Activated CD4-positive, CD25-positive, alpha-beta regulatory T cell (primary cell): Measurements from ENCODE around the gene HLF.

Source experiments
- DNase-seq, 4 experiments: peaks; one replicate each; lab custom pipeline; 2025; lab: John Stamatoyannopoulos, UW

Gene HLF

DNA sequence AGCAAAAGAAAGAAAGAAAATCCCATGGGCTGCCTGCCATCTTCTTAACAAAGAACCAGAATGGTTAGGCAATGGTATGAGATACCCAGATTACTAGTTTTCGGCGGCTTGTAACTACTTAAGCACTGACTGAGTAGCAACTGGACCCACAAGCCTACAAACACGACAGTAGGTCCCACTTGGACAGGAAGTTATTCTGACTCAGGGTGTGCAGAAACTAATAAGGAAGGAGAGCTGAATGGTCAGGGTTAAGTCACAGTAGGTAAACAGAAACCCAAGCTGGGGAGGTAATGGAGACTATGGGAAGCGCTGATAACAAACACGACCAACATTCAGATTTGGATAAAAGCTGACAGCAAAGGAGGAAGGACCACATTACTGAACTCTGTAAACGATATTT, 10.4 kb upstream of the HLF start:
- no peak for DNase-seq

DNA sequence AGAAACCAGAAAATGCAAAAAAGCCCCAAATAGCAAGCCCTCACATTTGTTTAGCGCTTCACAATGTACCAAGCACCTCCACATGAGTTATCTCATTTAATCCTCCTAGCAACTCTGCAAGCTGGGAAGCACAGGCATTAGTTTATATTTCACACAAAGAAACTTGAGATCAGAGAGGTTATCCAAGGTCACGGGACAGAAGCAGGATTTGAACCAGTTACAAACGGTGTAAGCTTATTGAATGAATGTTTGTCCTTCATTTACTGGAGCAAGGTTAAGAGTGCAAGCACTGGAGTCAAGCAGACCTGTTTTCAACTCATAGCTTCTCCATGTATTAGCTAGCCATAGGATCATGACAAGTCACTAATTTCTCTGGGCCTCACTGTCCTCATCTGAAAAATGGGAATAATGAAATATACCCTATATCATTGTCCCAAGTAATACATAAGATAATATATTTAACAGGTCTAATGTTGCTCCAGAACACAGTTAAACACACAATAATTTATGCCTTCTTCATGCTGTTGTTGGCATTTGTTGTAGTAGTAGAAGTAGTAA, 6.1 kb upstream of the HLF start:
- no peak for DNase-seq

DNA sequence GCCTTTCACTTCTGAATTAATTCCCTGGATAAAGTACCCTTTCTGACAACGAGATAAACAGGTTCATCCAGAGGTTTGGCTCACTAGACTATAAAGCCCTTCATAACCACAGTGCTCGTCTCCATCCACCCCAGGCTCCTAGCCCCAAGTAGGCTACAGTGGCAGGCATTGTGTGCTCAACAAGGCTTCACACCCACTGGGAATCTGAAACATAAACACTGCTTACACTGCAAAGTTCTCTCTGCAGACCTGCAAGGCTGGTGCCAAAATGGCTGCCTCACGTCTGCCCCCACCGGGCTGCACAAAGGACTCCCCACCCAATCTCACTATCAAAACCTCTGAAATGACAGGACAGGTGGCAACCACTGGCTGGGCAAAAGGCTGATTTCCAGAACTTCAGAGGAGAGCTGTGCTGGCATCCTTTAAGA, 5.1 kb upstream of the HLF start:
- no peak for DNase-seq

DNA sequence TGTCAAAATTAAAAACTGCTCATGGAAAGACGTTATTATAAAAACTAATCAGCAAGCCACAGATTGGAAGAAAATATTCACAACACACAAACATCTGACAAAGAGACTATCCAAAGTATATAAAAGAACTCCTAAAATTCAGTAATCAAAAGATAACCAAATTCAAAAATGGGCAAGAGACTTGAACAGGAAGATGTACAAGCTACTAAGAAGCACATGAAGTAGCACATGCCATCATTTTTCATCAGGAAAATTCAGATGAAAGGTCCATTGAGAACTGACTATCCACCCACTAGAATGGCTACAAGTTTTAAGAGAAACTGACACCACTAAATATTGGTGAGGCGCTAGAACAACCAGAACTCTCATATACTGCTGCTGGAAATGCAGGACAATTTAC, 3.4 kb upstream of the HLF start:
- no peak for DNase-seq

DNA sequence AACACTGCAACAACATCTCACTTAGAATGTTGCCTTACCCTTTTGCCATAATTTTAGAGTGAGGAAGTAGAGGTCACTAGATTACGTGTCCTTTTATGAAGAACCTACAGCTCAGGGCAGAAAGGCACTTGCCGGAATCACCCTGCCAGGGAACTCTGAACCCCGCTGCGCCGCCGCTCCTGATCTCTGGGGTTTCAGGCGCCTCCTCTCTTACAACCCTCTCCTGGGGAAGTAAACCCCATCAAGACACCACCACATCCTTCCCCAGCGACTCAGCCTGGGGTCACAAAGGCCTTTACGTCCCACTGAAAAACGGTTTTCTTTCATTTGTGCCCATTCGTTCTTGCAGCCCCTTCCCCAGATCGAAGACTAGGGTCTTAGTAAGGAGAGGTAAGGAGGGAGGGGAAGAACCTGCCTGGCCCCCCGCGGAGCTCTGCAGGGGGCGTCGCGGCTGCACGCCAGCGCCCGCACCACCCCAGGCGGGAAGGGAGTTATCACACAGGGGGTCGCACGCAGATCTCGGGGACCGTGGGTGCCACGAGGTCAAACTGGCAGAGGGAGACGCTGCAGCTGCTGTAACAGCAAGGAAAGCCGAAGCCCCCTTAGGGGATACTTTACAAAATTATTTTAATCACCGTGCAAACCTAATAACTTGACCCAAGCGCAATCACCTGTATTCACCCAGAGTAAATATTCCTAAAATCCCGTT, 1.0 kb upstream of the HLF start:
- no peak for DNase-seq

DNA sequence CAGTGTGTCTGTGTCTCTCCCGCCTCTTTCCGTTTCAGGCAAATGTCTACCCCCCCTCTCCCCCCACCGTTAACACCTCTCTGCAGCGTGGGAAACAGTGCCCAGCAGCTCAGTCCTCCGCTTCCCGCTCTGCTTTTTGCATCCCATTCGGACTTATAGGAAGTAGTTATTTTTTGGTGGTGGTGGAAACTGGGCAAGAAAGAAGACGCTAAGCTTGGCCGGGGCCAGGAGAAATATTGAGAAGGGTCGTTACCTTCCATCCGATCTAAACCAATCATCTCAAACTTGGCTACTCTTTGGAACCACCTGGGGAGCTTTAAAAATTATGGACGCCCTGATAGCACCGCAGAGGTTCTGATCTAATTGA, 499 bp upstream of the HLF start:
- no peak for DNase-seq

DNA sequence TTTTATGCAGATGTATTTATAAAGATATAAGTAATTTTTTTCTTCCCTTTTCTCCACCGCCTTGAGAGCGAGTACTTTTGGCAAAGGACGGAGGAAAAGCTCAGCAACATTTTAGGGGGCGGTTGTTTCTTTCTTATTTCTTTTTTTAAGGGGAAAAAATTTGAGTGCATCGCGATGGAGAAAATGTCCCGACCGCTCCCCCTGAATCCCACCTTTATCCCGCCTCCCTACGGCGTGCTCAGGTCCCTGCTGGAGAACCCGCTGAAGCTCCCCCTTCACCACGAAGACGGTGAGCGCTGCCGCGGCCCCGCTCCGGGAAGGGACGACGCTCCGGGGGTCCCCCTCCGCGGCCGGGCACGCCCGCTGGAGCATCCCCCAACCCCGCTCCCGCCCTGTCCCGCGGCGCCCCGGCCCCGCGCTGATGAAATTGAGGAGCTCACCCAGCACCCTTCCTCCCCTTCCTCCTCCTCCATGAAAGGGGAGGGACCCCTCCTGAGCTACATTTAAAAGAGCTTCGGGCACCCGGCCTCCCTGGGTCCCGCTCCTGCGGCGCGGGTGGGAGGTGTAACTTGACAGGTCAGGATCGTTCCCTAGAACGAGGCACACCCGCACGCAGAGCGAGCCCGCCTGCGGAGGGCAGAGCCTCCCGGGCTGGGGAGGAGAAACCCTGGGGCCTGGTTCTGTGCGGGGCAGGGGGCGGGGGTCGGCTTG, 706 bp downstream of the HLF start:
- peak in 1 of 4 experiments; percentile 8 for DNase-seq

DNA sequence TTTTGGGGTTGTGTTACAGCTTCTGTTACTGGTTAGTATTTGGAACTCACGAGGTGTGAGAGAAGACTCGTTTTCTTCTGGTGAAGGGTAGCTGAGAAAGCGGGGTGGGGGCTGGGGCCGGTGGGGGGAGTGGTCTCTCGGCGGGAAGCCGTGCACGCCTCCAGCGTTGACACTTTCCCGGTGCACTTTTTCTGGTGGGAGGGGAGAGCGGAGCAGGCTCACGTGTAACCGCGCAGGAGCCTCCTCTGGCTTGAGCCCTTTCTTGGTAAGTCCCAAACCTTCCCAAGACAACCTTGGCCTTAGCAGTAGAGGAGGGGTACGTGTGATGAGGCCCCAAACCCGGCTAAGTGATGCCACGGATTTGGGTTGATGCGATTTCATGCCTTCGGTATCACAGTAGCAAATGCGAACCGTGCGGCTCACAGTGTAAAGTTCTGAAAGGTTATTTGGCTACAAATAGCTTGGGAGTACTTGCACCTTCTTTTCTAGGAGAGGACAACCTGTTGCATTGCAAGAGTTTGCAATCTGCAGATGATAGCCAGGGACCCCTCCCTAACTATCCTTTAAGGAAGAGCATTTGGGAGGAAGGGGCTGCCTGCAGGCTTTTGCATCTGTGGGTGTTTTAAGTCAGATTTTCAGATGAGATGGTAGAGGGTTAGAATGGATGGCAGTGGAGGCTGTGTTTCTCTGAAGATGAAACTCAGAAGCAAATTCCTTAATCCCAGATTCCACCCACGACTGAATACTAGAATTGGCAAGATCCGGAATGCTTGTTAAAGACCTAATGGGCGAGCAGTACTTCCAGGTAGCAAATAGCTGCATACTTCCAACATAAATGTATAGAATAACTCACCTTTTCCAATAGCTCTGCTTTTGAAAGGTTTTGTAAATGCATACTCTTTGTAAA, 1.5 kb downstream of the HLF start:
- no peak for DNase-seq

DNA sequence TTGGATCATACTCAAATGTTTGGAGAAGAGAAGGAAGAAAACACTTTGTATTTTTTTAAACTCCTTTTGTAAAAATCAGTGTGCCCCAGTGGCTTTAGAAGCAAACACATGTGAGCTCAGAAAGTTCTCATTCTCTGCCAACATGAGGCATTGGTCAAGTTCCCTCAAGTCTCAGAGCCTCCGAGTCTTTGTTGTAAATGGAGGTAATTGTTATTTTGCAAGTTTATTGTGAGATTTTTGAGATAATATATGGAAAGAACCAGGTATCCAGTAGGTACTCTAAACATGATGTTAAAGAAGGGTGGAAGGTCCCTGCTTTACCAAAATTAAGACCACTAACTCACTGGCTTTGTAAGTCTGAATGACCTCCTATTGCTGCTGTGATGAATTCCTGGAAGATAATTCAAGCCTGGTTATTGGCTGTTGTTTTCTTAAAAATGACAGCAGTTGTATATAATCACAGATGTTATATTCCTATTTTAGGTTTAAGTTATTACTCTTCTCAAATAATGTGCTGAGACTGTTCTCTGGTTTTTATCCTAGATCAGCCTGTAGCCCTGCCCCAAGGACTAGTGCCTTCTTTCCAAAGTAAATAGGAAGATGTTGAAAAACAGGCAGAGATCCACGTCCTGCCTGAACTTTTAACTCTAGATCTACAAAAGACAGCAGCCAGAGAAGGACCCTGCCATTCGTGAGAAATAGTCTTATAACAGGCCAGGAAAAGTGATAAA, 2.4 kb downstream of the HLF start:
- no peak for DNase-seq

DNA sequence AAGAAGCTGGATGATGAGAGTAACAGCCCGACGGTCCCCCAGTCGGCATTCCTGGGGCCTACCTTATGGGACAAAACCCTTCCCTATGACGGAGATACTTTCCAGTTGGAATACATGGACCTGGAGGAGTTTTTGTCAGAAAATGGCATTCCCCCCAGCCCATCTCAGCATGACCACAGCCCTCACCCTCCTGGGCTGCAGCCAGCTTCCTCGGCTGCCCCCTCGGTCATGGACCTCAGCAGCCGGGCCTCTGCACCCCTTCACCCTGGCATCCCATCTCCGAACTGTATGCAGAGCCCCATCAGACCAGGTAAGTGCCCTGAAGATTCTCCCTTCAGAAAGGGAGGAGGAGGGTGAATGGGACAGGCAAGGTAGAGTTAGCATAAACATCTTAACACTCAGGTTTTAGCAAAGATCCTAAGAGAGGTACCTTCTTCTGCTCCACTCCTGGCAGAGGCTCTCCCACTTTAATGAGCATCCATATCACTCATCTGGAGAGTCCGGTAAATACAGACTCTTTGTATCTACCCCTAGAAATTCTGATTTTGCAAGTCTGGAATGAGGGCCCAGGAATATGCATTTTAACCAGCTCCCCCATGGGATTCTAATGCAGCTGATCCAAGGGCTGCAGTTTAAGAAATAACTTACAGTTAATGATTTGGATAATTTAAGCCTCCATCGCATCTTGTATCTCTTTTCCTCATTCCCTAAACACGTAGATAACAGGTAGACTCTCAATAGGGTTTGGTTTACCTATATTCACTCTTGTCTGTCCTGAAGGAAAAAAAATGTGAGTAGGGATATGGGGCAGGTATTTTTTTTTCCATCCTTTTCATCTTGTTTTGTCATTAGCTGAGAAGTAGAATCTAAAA, 3.3 kb downstream of the HLF start:
- DNase-seq: no peak

DNA sequence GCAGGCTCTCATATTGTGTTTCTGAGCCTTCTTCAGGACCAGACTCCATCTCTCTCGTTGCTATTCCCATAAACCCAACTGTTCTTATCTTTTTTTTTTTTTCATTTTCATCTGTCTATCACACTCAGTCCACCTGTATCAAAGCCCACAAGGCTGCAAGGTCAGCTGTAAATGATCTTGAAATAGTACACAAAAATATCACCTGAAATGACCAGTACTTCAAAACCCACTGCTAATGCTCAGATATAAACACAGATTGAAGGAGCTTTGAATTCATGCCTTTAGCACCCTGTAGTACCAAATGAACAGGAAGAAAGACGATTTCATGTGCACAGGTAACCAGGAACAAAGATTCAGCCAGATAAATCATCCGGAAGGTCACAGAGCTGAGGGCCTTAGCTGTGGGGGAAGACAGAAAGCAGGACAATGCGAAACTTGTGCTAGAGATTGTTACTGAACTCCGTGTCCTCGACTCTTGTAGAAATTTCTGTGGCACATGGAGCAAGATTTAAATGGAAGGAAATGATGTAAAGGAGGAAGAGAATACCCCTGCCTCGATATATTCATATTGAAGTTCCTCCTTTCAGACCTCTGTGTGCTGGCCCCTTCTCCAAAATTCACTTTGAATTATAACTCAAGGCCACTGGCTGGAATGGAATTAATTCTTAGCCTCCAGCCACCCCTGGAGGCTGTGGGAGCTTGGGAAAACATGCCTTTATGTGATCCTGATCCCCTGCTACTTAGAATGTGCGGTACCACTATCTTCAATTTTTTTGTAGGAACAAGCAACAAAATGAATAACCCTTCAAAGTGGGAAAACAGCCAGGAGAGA, 4.1 kb downstream of the HLF start:
- no peak for DNase-seq

DNA sequence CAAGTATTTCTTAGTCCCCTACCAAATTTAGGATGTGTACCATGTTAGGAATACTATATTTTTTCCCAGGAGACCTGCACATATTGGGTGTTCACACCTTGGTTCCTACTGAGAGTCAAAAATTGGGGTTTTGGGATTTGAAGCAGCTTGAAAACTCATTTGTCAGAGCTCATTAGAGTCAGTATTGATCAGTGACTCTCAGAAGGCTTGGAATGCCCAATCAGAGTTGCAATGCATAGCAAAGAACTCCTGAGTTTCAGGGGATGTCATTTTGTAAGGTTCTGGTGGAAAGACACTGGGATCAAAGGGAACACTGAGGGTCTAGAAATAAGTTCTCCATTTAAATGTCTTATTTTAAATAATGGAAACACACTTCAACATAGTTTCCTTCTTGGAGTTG, 5.1 kb downstream of the HLF start:
- DNase-seq: no peak

DNA sequence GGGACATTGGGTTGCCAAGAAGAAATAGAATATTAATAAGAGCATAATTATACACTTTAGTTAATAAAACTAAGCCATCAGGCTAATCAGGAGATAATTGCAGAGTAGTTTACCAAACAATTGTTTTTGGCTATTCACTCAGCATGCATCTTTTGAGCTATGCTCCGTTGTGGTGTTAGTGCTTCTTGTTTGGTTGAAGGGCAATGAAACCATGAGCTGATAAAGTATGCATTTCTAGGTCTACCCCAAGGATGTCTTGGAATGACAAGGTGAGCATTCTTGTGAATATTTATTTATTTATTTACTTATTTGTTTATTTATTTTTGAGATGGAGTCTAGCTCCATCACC, 6.4 kb downstream of the HLF start:
- DNase-seq: no peak

DNA sequence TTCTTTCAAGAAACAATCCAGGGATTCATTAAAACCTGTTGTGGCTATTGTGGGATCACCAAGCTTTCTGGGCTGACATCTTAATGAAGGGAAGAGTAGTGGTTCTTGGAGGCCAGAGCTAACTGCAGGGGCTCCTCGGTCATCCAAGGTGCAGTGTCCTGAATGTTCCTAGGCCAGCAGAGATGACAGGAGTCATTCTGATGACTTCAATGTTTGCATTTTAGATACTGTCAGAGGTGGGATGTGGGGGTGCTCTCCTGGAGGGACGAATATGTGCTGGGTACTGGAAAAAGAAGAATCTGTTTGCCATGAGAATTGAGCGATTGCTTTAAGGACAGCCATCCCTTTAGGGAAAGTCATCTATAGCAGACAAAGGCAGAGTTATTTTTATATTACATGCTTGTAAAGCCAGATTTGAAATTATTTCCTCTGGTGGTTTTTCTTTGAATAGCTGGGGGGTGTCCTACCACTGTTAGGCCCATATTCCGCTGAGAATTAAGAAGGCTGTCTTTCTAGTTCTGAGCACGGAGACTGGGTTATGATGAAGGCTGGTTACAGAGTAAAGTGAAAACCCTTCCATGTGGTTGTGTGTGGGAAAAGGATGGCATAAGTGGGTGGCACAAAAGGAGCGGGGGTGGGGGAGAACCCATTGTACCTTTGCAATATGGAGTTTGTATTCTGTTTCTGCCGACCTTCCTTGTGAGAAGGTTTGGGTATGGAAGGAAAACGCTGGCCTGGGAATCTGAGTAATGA, 7.4 kb downstream of the HLF start:
- DNase-seq: no peak

DNA sequence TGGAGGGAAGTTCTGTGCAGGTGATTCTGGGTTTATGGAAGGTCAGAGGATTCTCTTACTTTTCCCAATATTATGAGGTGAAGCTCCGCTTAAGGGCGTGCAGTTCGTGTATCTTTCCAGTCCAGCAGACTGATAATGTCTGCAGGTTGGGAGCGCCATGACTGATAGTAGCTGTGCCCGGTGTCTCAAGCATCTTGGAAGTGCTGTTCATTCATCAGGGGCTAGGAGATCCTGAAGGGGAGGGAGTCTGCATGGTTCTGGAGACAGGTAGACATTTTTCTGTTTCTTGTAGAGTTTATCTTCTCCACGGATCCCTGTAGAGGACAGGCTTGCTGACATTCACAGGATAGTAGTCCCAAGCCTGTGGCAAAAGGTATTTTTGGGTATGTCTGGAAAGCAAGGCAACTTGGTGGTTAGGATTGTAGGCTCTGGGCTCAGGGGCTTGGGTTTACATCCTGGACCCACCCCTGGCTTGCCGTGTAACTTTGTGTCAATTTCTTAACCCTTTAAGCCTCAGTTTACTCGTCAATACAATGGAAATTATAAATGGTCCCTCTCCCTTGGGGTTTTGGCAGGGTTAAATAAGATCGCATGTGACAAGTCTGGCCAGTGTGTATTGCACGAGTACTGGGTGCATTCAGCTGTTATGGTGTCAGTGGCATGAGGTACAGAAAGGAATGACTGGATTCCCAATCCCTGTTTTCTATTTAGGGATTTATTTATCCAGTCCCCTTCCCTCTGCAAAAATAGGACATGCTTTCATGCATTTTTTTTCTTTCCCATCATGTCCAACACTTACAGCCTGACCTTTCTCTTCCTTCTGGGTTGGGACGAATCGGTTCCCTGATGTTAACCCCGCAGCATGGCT, 8.2 kb downstream of the HLF start:
- DNase-seq: no peak

DNA sequence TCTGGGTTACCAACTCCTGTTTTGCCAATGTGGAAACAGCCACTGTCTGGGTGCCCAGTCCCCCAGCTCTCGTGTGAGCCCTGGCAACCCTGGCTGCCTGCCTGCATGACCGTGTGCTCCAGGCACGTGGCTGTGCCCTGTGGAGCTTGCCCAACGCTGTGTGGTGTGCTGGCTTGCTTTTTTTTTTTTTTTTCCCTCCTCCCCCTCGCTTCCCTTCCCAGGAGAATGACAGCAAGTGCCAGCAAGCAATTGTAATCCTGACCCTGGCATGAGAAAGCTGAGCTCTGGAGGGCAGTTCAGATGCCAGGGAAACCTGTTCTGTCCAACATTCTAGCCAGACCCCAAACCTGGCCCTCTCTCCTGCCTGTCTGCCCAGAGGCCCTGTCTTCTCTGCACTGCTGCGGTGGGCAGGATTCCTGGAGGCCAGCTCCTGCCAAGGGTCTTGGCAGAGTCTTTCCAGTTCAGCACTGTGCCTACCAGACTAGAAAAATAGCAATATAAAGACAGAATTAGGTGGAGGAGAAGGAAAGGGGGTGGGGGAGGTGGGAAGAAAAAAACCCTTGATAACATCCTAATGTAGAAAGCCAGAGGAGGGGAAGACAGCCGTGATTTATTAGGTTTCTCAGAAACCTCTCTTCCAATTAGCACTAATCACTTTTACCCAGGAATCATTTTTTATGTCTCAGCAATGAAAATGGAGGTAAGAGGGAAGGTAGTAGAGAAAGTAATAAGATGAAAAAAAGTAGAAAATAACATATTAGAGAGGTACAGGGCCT, 9.0 kb downstream of the HLF start:
- DNase-seq: no peak
